Fibroblast of peridontal ligament (primary cell): ENCODE data around the gene ZDHHC22.

Source experiments
- DNase-seq: peaks from one replicate; pipeline ENCODE4 v3.0.0-alpha.2; 2010; ENCODE audit errors: extremely low read depth

ZDHHC22 gene

GRCh38 chr14:77128414-77128891 lies 13.1 kb downstream of the ZDHHC22 start:
- no peak for DNase-seq

- DNase-seq: no peak
Measured at GRCh38 chr14:77126461-77126990, 15.1 kb downstream of the ZDHHC22 start.

- DNase-seq: no peak
Measured at GRCh38 chr14:77125823-77126325, 15.7 kb downstream of the ZDHHC22 start.

GRCh38 chr14:77125281-77125801 lies 16.2 kb downstream of the ZDHHC22 start:
- no peak for DNase-seq

- DNase-seq: peak; percentile 15
Measured at GRCh38 chr14:77124345-77125280, 17.0 kb downstream of the ZDHHC22 start.

DNA sequence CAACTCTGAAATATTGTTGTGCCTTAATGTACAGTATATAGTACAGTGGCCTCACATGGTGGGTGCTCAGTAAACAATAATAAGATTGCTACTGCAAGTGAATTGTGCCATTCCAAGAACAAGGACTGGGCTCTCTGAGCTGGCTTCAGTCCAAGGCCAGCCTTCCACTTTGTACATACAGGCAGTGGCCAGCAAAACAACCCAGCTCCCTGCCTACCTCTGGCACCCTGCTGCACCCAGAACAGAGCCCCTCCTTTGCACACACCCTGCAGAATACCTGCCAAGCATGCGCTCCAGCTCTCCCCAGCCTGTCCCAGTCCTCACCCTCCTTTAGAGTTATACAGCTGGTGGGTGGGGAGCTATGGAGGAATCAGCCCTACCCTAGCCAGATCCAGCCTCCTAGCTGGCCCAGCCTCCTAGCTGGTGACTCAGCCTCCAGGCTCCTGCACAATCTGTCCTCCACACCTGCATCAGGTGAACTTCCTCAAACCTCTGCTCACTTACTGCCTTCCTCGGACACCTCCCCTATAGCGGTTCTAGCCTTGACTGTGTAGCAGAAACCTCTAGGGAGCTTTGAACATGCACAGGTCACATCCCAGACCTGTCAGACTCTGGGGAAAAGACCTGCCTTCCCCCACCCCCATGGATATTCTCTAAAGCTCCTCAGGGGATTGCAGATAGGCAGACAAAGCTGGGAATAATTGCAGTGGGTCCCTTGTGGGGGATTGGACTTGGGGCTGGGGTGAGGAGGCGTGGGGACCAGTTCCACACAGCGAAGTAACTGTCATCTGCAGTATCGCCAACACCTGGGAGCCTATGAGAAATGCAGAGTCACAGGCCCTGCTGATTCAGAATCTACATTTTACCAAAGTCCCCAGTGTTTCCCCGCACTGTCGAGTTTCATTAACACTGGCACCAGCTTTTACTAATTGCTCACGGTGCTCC lies 17.9 kb downstream of the ZDHHC22 start:
- DNase-seq: no peak

DNA sequence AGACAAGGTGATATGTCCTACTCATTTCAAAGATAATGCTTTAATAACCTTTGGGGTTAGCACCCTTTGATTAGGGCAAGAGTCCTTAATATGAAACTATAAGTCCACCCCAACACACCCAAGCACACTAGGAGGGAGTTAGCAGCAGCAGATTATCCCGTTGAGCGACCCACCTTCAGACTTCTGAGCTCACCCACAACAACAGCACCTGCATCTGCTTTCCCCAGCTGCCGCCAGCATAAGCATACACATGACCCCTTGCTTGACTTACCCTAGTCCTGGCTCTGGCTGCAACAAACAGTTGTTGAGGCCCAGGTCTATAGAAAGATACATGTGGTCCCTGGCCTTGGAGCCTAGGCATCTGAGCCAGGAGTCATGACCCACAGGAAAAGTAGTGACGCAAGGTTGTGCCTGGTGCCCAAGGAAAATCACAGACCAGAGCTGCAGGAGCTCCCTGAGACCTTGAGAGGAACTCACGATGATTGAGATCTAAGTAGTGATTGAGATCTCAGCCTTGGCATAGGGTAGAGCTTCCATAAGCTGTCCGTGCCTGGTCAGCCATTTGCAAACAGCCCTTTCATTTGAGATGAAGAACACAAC lies 19.0 kb downstream of the ZDHHC22 start:
- no peak for DNase-seq

- DNase-seq: no peak
Measured at GRCh38 chr14:77120771-77121743, 20.5 kb downstream of the ZDHHC22 start.

DNA sequence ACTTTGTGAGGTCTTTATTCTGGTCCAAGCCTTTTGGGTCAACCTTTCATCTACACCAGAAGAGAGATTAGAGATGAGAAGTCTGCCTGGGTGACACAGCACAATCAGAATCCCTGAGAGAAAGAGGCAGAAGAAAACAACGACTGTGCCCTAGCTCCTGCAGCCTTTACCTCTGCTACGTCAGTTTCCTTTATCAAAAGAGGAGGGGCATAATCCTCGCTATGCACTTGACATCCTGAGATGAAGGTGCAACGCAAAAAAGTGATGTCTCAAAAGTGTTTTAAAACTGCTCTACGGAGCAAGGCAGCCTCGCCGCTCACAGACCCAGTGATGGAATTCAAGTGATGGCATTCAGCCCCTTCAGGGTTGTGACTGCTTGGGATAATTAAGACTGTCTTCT lies 21.7 kb downstream of the ZDHHC22 start:
- DNase-seq: no peak

- DNase-seq: no peak
Measured at GRCh38 chr14:77116172-77116817, 25.3 kb downstream of the ZDHHC22 start.

DNA sequence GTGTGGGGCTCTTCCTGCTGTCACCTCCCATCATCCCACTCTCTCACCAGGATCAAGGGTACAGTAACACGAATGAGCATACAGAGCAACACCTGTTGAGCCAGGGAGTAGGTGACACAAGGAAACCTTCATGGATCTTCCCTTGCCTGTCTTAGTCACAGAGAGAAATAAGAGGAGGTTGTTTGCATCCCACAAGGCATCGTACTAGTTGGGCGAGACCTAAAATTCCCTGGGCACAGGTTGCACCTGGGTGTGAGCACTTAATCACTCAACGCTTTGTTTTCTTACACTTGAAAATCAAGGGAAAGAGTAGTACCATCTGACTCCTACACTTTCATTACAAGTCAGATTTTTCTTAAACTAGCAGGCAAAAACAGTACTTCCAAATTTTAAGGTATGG lies 27.0 kb downstream of the ZDHHC22 start:
- no peak for DNase-seq

GRCh38 chr14:77113644-77114043 lies 27.9 kb downstream of the ZDHHC22 start:
- DNase-seq: no peak

DNA sequence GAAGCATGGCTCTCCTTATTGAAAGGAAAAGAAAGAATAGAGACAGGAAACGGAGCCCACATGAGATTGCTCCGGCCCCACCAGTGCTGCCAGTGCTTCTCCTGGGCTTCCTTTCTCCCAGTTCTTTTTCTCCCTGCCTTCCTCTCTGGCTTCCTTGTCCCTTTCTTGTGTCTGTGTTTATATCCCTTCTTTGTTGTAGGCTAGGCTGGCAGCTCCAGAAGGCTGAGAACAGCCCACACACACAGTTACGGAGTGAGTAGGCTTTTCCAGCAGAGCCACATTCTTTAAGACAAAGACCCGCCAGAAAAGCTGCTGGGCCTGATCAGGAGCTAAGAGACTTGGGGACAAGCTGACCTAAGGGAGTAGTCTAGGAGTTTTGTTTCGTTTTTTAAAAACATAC lies 30.6 kb downstream of the ZDHHC22 start:
- no peak for DNase-seq

DNA sequence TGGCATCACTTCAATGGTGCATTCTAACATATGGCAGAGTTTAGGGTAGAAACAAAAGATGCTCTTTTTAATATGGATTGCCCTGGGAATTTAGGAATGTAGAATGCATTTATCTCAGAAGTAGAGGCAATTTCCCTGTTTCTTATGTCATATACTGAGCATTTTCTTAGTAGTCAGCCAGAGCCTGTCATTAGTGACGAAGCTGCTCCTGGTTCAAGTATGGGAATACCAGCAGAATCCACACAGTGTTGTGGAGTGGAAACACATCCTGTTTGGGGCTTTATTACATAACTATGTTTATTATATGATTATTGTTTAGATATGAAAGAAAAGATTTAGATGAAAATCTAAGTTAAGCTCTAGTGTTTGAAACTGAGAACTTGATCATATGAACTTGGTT lies 31.3 kb downstream of the ZDHHC22 start:
- DNase-seq: no peak

DNA sequence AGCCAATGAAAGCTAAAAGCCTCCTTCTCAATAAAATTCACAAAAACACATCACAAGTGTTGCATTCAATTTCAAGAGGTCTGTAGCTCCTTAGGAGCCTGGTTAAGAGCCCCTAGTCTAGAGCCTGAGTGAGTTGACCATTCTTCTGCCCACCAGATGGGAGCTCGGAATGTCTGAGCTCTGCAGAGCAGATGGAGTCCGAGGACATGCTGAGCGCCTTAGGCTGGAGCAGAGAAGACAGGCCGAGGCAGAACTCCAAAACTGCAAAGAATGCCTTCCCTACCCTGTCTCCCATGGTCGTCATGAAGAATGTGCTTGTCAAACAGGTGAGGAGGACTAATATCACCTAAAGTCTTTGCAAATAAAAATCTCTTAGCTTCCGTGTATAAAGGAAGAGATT lies 31.9 kb downstream of the ZDHHC22 start:
- no peak for DNase-seq

DNA sequence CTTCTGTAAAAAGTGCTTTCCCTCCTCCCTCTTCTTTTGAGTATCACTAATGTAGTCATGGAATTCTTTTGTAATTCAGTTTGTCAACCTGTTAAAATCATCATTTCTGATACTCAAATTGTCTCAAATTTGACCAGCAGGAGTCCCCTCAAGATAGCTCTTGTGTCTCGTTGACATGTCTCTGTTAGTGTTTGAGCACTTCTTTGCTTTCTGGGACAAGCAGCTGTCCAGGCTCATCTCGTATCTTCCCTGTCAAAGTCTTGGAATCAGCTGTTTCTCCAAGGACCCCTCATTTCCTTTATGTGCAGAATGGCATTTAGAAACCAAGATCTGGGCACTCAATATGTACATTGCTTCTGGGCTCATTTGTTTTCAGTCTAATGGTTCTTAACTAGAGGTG lies 32.8 kb downstream of the ZDHHC22 start:
- DNase-seq: no peak

- DNase-seq: no peak
Measured at GRCh38 chr14:77107228-77107627, 34.4 kb downstream of the ZDHHC22 start.

- no peak for DNase-seq
Measured at GRCh38 chr14:77106666-77107065, 34.9 kb downstream of the ZDHHC22 start.

- DNase-seq: no peak
Measured at GRCh38 chr14:77105145-77105939, 36.2 kb downstream of the ZDHHC22 start.
